MCF 10A (cell line): ENCODE data around the gene PLIN5. TPM values are rescaled to one million over a fixed set of nuclear protein-coding genes. Genes with fewer than 3 reads are reported as not detected.

Experiments
- BruUV-seq: library from RNA; stranded (reverse); fragments of 400-500 nt; replicated peaks from 2 replicates; lab custom pipeline; 2021; lab: Mats Ljungman, UMichigan
- CTCF ChIA-PET: fragments of 300-600 bp; sonication (Branson Sonifier 250); formaldehyde crosslinking; extraction: SDS; loops from one replicate; lab custom pipeline; 2021; ENCODE audit warnings: antibody characterized with exemption, inconsistent platforms; lab: Yijun Ruan, JAX
- POLR2A ChIA-PET: fragments of 300-600, 350-650 bp; sonication (Branson Sonifier 250); formaldehyde crosslinking; extraction: SDS; loops from one replicate; lab custom pipeline; 2020; ENCODE audit warnings: antibody characterized with exemption, inconsistent platforms; lab: Yijun Ruan, JAX
- DNase-seq: peaks from one replicate; pipeline ENCODE4 v3.0.0-alpha.2; 2018; ENCODE audit not compliant: unreplicated experiment
- H3K27ac Mint-ChIP-seq: one replicate; pipeline ENCODE4 v1.8.0; 2022; ENCODE audit warnings: mild to moderate bottlenecking, low read depth, mixed read lengths; ENCODE audit not compliant: unreplicated experiment
- H3K27me3 Mint-ChIP-seq: one replicate; pipeline ENCODE4 v1.8.0; 2022; ENCODE audit warnings: mixed read lengths; ENCODE audit not compliant: insufficient read depth, unreplicated experiment
- H3K36me3 Mint-ChIP-seq: one replicate; pipeline ENCODE4 v1.8.0; 2022; ENCODE audit warnings: mild to moderate bottlenecking, moderate library complexity, mixed read lengths; ENCODE audit not compliant: insufficient read depth, unreplicated experiment
- H3K4me1 Mint-ChIP-seq: one replicate; pipeline ENCODE4 v1.8.0; 2022; ENCODE audit warnings: mixed read lengths; ENCODE audit not compliant: insufficient read depth, unreplicated experiment
- H3K4me3 Mint-ChIP-seq: one replicate; pipeline ENCODE4 v1.8.0; 2022; ENCODE audit warnings: mild to moderate bottlenecking, moderate library complexity, mixed read lengths; ENCODE audit not compliant: unreplicated experiment
- H3K9me3 Mint-ChIP-seq: one replicate; pipeline ENCODE4 v1.8.0; 2022; ENCODE audit warnings: mixed read lengths; ENCODE audit not compliant: unreplicated experiment
- intact Hi-C: fragments of 100-400 bp; cut with micrococcal nuclease; formaldehyde crosslinking; loops from 2 replicates; pipeline ENCODE4 v1.14.1; 2022
- total RNA-seq: library from RNA; stranded (reverse); gene quantifications from 2 replicates; pipeline ENCODE4 v1.2.3, GENCODE V29; 2022
- TF ChIP-seq, protein P1 (sequence below): fragments of 200-600 bp; IDR thresholded peaks from one replicate; pipeline ENCODE4 v1.8.0; 2022; ENCODE audit warnings: antibody characterized with exemption, mild to moderate bottlenecking; ENCODE audit not compliant: unreplicated experiment

The PLIN5 gene
- total RNA-seq, 1 experiment from 2014 or later, result not detected

- Mint-ChIP-seq H3K27me3 (no peaks in the 10 kb centered on the region), H3K27ac (no peak overlapping the region), H3K4me1 (peaks cover 1% of the 10 kb centered on the region), H3K4me3 (no peak overlapping the region), H3K9me3 (no peaks in the 10 kb centered on the region), H3K36me3 (peaks cover 37% of the 10 kb centered on the region)
- CTCF ChIA-PET, result interaction anchor here (0.7 kb wide), 1 partner anchor 57 kb away, joined by 3 read pairs; no protein-coding TSS in a partner anchor
- DNase-seq, result no peak
- TF ChIP-seq, protein P1, sequence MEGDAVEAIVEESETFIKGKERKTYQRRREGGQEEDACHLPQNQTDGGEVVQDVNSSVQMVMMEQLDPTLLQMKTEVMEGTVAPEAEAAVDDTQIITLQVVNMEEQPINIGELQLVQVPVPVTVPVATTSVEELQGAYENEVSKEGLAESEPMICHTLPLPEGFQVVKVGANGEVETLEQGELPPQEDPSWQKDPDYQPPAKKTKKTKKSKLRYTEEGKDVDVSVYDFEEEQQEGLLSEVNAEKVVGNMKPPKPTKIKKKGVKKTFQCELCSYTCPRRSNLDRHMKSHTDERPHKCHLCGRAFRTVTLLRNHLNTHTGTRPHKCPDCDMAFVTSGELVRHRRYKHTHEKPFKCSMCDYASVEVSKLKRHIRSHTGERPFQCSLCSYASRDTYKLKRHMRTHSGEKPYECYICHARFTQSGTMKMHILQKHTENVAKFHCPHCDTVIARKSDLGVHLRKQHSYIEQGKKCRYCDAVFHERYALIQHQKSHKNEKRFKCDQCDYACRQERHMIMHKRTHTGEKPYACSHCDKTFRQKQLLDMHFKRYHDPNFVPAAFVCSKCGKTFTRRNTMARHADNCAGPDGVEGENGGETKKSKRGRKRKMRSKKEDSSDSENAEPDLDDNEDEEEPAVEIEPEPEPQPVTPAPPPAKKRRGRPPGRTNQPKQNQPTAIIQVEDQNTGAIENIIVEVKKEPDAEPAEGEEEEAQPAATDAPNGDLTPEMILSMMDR, result no peak
- POLR2A ChIA-PET, result no interaction called here
- no TSS peak for BruUV-seq
- intact Hi-C loops, result no loop called here
Measured at GRCh38 chr19:4500841-4501591, 34.0 kb downstream of the PLIN5 start.

DNA sequence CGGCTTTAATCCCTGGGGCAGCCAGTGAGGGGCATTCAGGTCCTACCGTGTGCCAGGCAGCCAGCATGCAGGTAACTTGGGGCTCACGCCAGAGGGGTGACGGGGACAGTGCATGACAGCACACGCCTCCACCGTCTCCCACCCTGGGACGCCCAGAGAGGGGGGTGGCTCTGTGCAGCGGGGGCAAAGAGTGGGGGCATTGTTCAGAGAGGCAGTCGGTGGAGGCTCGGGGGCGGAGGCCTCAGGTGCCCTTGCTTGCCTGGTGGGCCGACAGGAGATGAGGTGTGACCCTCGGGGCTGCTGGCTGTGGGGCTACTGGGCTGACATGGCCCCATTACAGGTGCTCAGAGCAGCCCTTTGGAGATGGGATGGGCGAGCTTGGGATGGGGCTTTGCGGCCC is 35.2 kb downstream of the PLIN5 start:
- H3K36me3 Mint-ChIP-seq, result peaks cover 43% of the 10 kb centered on the region
- no peak overlapping the region for H3K4me3 Mint-ChIP-seq
- CTCF ChIA-PET, result no interaction called here
- no peaks in the 10 kb centered on the region for H3K9me3 Mint-ChIP-seq
- TF ChIP-seq, protein P1, result no peak
- no peaks in the 10 kb centered on the region for H3K27me3 Mint-ChIP-seq
- no TSS peak for BruUV-seq
- POLR2A ChIA-PET, result no interaction called here
- intact Hi-C loops, result no loop called here
- H3K27ac Mint-ChIP-seq, result no peak overlapping the region
- no peak for DNase-seq
- H3K4me1 Mint-ChIP-seq, result no peaks in the 10 kb centered on the region

DNA sequence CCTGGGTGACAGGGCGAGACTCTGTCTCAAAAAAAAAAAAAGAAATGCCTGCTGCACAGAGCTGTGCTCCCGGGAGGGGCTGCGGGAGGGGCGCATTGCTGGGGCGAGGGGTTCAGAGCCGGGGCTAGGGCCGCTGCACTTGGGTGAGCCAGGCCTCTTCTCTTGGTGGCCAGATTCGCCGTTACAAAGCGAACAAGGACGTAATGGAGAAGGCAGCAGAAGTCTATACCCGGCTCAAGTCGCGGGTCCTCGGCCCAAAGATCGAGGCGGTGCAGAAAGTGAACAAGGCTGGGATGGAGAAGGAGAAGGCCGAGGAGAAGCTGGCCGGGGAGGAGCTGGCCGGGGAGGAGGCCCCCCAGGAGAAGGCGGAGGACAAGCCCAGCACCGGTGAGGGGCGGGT is 35.7 kb downstream of the PLIN5 start:
- peaks cover 43% of the 10 kb centered on the region for H3K36me3 Mint-ChIP-seq
- DNase-seq, result no peak
- intact Hi-C loops, result no loop called here
- H3K27ac Mint-ChIP-seq, result no peak overlapping the region
- TF ChIP-seq, protein P1, result no peak
- H3K4me3 Mint-ChIP-seq, result no peak overlapping the region
- no peaks in the 10 kb centered on the region for H3K27me3 Mint-ChIP-seq
- H3K9me3 Mint-ChIP-seq, result no peaks in the 10 kb centered on the region
- ChIA-PET CTCF (interaction anchor here (1.4 kb wide), 1 partner anchor 24 kb away, joined by 6 read pairs; no protein-coding TSS in a partner anchor), POLR2A (no interaction called here)
- no TSS peak for BruUV-seq
- no peaks in the 10 kb centered on the region for H3K4me1 Mint-ChIP-seq

- BruUV-seq, result no TSS peak
- ChIA-PET POLR2A (interaction anchor here (0.6 to 0.8 kb wide), 2 partner anchors 26 to 43 kb away, joined by 3 read pairs; no protein-coding TSS in a partner anchor), CTCF (interaction anchor here (0.6 to 1.4 kb wide), 2 partner anchors 9 to 24 kb away, joined by 3 to 6 read pairs; no protein-coding TSS in a partner anchor)
- TF ChIP-seq, protein P1, result no peak
- no peaks in the 10 kb centered on the region for H3K27me3 Mint-ChIP-seq
- intact Hi-C loops, result no loop called here
- H3K4me3 Mint-ChIP-seq, result no peak overlapping the region
- peaks cover 43% of the 10 kb centered on the region for H3K36me3 Mint-ChIP-seq
- H3K4me1 Mint-ChIP-seq, result no peaks in the 10 kb centered on the region
- no peaks in the 10 kb centered on the region for H3K9me3 Mint-ChIP-seq
- DNase-seq, result no peak
- H3K27ac Mint-ChIP-seq, result no peak overlapping the region
Measured at GRCh38 chr19:4498694-4499093, 36.3 kb downstream of the PLIN5 start.
